Lung microvascular endothelial cell (primary cell): ENCODE measurements around the gene SATB2. TPM values are rescaled to one million over a fixed set of nuclear protein-coding genes. Genes with fewer than 3 reads are reported as not detected.
A peak's percentile ranks its signal among the peaks of the same experiment; 100 is the strongest.

Source experiments
- DNase-seq, 2 donors: peaks; one replicate each; pipeline versions ENCODE4 v3.0.0 to v3.0.0-alpha.2; 2010; ENCODE audit warnings: low read depth in 2 of 2
- total RNA-seq: library from RNA; depleted of rRNA; stranded (reverse); fragments of >200 nt; gene quantifications from 2 replicates; pipeline ENCODE4 v1.2.1, GENCODE V29; 2014

Gene SATB2
- 0.60 and 1.3 TPM in 2 replicates for total RNA-seq

DNA sequence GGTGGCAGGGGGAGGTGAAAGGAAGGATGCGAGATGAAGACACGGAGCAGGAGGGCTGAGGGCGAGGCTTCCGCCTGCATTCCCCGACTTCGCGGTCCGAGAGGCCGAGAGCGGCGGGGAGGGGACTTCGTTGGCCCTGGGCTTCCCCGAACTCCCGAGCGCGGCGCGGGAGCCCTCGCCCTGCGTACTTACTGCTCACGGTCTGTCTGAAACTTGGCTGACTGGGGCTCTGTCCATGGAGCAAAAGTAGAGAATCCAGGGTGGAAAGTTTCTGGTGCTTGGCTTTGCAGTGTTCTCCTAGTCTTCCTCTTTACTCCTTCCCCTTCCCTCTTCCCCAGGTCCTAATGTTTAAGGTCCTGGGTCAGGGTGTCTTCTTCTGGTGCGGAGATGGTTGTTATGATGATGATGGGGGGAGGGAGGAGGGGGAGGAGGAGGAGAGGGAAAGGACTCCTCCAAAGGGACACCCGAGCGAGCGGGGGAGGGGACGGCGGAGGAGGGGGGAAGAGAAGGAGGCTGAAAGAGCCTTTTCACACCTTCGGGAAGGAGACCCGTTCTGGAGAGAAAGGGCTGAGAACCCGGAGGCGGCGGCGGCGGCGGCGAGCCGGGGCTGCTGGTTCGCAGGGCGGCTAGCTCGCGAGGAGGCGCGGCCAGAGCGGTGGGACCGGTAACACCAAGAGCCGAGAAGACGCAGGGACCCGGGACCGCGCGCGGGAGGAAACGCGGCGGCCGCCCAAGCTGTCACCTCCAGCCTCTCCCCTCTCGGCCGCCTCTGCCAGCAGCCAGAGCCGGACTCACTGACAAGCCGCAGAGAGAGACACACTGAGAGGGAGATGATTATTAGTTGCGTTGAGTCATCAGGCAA, at the start of gene SATB2:
Gene SATB2 (minus strand): TSS at position 793 of the 862 bp plus-strand sequence. CDS start 1,902 bp downstream, outside the sequence.
- peak; percentile 35 to 60 for DNase-seq

DNA sequence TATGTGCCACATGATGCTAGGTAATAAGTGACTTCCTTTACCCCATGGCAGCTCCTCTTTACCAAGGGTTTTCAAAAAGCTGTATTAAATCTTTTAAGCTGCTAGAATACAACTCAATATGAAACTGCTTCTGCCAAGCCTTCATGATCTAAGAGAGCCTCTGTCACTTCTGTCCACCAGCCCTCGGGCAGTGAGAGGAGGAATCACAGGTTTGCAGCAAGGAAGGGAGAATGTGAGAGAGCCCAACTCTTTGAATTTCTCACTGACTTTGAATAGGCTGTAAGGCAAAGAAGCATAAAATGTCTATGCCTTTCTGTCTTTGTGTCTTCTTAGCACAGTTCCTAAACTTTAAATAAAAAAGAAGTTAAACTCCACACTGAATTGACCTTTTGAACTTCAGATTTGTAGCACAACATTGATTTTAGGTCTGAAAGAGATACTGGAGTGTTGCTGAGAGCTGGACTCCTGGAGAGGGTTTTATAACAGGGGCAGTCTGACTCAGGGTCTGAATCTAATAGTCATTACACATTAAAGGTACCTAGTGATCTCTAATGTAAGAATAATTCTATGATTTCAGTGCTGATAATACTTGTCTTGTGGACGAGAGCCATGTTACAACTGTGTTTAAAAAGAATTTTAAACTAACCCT, 48.1 kb upstream of the SATB2 start:
- DNase-seq: no peak

DNA sequence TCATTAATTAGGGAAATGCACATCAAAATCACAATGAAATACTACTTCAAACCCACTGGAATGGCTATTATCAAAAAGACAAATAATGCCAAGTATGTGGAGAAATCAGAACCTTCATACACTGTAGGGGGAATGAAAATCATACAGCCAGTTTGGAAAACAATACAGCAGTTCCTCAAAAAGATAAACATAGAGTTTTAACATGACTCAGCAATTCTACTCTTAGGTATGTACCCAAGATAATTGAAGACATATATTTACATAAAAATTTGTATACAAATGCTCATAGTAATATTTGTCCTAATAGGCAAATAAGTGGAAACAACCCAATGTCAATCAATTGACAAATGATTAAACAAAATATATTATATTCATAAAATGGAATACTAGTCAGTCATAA, 45.4 kb upstream of the SATB2 start:
- DNase-seq: no peak

DNA sequence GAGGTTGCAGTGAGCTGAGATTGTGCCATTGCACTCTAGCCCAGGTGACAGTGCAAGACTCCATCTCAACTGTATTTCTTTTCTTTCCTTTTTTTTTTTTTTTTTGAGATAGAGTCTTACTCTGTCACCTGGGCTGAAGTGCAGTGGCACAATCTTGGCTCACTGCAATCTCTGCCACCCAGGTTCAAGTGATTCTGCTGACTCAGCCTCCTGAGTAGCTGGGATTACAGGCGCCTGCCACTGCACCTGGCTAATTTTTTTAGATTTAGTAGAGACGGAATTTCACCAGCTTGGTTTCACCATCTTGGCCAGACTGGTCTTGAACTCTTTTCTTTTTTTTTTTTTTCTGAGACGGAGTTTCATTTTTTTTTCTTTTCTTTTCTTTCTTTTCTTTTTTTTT, 41.3 kb upstream of the SATB2 start:
- DNase-seq: no peak

DNA sequence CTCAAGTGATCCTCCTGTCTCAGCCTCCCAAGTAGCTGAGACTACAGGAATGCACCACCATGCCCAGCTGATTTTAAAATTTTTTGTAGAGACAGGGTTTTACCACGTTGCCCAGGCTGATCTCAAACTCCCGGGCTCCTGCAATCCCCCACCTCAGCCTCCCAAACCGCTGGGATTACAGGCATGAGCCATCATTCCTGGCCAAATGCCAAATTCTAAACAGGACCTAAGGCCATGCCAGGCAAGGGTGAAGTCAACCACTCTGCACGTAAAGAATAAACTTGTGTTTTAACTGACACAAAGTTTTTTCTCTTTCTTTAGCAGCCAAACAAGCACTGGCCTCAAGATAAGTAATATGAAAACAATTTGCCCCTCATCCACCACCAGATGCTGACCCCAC, 37.4 kb upstream of the SATB2 start:
- DNase-seq: no peak

DNA sequence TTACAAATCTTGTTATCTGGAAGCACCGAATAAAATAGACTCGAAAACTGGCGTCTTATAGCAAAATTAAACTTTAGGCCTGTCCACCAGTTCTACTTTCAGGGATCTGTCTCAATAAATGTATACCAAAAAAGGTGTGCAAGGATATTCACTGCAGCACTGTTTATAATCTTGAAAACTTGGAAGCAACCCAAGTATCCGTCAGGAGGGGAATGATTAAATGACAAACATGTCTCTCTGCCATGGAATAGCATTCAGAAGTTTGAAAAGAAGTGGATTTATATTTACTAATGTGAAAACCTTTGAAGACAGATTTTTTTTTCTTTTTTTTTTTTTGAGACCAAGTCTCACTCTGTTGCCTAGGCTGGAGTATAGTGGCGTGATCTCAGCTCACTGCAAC, 32.3 kb upstream of the SATB2 start:
- no peak for DNase-seq

DNA sequence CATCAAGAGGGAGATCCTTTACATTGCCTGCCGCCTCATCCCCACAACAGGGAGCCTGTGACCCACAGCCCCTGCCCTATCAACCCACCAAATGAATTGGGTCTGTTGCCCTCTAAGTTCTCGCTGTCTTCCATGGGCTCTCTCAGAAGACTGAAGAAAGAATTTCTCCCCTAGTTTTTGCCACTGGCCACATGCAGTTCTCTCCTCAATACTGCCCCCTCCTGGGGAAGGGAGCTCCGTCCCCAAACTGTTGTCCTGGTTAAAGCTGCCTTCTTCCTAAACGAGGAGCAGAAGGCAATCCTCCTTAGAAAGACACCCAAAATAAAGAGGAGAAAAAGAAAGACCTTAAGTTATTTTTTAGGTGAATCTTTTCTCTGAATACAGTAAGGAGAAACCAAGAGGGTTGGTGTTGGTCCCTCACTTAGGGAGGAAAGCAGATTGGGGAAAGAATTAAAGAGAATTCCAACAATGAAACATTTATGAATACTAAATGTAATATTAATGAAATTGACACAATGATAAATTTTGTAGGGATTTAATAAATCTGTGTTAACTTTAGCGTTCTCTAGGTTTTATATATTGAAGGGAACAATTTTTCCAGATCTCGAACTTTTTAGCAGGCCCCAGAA, 31.1 kb upstream of the SATB2 start:
- peak; percentile 60 to 66 for DNase-seq

DNA sequence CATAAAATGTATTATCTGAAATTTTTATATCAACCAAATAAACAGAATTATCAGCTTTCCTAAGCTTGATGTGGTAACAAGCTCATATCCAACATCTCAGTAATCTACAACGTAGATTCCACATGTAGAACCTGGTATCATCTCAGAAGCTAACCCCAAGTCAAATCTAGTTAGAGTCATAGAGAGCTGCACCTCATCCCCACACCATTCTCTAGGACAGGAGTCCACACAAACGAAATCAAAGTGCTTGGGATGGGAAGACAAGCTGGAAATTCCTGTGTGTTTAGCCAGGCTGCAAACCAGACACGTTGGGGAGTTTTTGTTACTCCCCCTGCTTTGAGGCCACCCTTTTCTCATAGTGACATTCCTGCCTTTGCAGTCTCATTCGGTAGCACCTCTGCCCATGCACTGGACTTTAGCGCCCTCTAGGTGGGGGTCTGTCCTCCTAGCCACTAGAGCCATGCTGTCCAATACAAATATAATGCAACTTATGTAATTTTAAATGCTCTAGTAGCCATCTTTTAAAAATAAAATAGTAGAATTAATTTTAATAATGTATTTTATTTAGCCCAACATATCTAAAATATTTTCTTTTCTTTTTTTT, 28.1 kb upstream of the SATB2 start:
- peak; percentile 62 to 78 for DNase-seq

DNA sequence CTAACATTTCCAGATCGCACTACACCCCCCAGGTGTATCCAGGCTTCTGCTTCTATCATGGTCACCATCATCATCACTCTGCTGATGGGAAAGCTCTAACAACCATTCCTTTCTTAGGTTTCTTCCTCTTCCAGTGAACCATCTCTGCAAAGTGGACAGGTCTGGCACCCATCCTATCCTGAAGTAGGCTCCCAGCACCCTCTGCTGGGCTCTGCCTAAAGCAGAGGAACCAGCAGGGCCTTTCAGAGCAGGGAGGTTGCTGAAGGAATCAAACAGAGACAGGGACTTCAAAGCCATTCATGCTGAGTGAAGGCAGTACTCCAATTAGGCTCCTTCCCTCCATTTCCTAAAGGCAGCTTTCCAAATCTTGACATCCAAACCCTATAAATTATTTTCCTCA, 27.2 kb upstream of the SATB2 start:
- DNase-seq: no peak

DNA sequence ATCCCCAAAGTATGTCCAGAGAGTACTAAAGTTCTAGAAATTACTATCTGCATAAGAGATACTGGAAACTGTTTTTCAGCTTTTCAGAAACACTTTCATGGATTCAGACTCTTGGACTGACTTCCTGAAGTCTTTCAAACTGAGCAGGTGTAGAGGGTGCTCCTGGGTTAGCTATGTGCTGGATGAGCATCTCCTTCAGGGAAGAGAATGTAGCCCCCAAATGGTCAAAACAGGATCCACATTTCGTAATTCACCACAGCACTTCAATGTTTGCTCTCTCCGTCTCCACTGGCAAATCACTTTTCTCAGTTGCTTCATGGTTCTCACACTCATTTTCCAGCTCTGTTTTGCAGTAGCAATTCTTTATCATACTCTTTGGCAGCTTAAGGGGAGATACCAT, 23.2 kb upstream of the SATB2 start:
- DNase-seq: no peak

DNA sequence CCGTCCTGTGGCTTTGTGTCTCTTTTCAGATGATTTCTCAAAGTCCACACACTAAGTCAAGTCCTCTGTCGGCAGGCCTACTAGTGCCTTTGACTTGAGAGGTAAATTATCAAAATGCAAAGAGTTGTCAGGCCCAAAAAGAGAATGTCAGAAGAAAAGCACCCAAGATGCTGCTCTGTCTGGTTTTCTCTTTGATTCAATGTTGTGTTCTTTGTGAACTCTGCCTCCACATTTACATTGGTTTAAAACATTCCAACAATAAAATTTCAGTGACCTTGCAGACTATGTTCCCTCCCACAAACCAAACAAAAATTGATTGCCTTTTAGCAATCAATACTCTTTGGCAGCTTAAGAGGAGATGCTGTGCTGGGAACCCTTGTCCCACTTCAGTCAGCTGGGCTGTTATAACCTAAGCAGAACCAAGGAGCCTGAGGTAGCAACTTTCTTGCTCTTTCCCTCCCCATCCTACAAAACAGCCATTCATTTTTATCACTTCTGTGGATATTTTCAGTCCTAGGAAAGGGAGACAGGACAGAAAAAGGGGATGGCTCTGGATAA, 19.6 kb upstream of the SATB2 start:
- DNase-seq: no peak

DNA sequence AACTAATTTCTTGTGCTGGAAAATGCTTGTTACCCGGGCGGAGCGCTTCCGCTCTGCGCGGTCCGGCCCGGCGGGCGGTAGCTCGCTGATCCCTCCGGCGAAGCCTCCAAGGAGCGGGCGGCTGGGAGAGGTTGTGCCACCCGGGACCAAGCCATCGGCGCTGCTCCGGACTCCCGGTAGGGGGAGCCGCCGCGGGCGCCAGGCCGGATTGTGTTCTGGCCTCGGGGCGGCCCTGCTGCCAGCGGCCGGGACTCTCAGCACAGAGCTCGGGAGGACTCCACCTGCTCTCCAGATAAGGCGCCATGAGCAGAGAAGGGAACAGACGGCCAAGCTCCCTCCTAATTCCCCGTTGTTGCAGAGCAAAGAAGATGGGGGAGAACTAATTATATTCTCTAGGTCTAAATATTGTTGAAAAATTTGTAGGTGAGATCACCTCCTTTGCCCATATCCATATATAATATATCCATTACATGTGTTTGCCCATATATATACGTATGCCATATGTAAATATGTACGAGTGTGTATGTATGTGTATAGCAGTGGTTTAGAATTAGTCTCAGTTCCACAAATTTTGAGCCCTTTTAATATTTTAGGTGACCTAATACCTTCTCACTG, 13.8 kb upstream of the SATB2 start:
- DNase-seq: peak; percentile 55 to 61

DNA sequence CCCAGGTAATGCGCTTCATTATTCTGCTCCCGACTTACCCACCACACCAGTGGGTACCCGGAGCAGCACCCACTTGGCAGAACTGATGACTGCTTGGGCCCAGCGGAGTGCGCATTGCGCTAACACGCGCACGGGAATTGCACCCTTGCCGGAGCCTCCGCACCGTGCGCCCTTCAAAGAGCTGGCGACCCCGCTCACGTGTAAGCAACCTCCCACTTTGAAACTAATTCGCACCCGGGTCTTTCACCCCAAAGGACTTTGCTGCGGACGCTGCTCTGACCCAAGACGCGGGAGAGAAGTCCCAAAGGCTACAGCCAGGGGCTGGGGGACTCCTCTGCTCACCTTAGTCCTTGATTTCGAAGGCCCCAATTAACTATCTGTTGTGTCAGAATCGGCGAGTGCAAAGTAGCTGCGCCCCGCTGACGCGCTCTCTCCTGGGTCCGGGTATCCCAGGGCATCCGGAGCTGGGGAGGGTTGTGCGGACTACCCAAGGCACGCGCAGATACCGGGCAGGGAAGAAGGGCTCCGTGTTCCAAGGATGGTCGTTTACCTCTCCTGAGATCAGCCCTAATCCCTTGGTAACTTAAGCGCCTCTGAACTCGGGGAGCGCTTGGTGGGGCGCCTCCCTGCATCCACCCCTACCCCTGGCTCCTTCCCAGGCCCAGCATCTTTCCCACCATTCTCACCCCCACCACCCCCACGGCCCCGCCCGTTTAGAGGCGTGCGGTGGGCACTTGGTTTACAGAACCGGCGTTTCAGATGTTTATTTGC, 13.1 kb upstream of the SATB2 start:
- DNase-seq: no peak

DNA sequence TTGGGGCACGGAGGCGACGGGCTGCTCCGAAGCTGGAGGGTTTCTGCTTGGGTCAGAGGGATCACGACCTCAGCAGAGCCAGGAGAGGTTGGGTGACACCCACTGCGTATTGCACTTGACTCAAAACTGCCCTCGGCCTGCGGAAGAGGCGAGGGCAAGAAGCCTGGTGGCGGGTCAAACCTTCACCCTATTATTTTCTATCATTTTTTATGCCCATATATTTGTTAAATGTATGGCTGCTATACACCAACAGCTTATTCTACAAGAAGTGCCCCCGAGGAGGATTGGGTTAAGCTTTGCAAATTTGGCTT, 12.6 kb upstream of the SATB2 start:
- DNase-seq: no peak

DNA sequence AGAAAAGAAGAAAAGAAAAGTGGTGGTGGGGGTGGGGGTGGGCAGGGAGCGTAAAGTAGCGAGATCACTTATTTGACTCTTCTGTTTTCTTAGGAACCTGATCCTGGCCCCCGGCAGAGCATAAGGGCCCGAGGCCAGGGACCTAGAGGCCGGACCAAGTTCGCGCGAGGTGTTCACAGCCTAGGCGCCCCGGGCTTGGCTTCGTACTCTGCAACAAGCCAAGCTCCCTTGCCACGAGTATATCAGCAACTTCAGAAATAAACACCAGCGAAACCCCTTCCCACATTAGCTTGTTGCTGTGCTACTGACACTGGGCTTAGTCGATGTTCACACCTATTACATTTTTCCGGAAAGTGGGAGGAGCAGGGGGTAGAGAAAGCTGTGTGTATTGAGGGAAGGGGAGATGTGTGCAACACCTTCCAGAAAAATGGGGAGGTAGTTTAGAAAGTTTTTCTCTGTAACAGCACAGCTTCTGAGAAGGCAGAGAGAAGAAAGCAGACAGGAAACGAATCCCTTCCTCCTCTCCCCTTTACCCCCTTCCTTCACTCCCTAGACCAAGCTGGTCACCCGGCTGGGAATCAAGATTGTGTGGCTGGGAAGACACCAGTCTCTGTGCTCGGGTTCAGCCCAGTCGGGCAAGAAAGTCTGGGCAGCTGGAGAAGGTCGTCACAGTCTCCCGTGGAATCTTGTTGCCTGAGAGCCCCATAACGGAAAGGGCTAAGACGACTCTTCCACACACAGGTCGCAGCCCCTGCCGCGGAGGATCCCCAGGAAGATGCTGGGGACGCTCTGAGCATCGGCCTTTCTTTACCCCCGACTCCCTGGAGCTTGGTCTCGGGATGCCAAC, 12.0 kb upstream of the SATB2 start:
- DNase-seq: no peak

DNA sequence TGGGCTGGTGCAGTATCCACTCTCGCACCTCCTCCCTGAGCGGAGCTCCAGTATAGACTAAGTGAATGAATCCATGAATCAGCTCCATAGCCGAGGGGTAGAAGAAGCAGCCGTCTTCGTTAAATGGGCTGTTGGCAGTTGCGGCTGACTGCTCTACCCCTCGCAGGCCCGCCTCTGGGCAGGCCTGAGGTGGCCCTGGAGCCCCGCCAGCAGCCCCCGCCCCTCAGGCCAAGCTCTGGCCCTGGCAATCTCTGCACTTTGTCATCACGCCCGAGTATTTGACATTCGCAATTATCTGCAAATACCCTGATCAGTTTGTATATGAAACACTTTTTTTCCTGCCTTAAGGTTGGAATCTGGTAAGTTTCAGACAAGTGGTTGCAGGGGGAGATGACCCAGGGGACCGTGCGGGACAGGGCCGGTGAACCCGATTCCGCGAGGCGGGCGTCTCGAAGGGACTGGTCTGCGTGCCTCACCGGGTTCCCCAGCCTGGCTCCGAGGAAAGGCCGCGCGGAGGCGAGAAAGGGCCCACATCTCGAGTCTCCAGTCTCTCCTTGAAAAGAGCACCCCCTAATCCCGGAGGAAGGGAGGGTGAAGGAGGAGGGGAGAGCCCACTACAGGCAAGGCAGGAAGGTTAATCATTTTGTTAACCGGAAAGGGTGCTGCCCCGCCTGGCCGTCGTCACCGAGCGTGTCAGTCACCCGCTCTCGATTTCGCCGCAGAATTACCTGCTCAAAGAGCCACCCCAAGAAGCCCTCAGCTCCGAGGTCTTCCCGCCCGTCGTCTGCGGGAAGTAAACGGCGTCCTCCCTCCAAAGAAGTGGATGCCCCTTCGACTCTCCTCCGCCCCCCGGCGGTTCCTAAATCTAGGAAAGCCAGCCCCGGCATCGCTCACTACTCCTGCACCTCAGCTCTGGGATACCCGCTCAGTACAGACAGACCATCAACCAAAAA, 11.1 kb upstream of the SATB2 start:
- DNase-seq: no peak

DNA sequence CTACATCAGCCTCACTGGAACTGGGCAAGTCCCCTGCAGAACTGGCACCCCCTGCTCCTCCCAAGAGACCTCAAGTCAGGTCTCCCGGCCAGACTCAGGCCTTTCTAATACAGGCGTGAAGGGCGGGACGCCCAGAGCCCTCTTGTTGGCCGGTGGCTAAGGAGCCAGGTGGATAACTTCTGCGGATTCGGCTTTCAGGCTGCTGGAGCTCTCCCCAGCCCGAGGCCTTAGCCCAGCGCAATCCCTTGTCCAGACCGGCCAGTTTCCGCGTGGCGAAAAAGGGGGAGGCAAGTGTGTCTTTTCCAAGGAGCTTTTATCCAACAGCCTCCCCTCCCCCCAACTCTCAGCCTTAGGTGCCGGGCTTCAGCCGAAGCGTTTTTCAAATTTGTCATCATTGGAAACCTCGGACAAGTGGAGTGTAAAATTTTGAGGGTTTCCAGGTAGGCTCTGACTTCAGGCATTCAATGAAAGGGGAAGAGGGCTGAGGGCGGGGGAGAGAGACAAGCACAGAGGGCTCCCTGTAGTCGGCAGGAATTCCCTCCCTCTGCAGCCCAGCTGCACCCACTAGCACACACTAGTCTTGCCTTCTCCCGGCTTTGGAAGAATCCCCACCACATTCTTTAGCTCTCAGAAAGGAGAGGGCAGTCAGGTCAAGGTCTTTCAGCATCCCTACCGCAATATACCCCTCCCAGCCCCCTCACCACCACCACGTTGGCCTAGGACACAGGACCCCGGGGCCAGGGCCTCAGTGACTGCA, 9.5 kb upstream of the SATB2 start:
- DNase-seq: no peak

DNA sequence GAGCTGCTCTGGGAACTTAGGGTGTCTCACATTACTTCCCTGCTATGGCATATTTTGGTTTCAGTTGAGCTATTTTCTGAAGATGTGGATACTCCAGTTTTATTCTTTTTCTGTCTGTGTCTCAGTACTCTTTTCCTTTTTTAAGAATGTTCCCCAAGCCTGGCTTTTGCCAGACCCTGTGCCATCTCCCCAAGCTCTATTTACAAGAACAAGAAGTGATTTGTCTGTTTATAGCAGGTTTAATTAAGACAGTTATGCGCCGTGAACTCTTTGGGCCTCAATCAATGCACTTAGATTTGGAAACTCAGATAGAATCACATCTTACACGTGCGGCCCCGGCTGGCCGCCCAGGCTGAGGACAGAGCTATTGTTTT, 8.9 kb upstream of the SATB2 start:
- DNase-seq: no peak
